Activated CD4-positive, alpha-beta T cell treated with anti-CD3 and anti-CD28 coated beads for 36 hours (primary cell): ENCODE data around the gene GAD2. TPM values are rescaled to one million over a fixed set of nuclear protein-coding genes. Genes with fewer than 3 reads are reported as not detected.

Experiments used
- total RNA-seq, 2 experiments: library from RNA; stranded (reverse); gene quantifications; one replicate each; pipeline ENCODE4 v1.2.3, GENCODE V29; 2021

Gene GAD2
- total RNA-seq, 2 experiments from 2014 or later, result not detected

Other genes with a start within 250 kb of the GAD2 start
- gene APBB1IP, start 221.6 kb downstream of the GAD2 start, total RNA-seq, result 10 to 100 TPM; 53.3 to 66.4 TPM